Upper lobe of left lung (tissue), 6 donors: ENCODE results near the gene AHNAK. TPM values are rescaled to one million over a fixed set of nuclear protein-coding genes. Genes with fewer than 3 reads are reported as not detected.
A peak's percentile ranks its signal among the peaks of the same experiment; 100 is the strongest.

Experiments used
- ATAC-seq, 2 donors: fragments of 200-7000 bp; cut with Tn5 transposase; one replicate each; pipeline ENCODE4 v1.9.1; 2022; ENCODE audit warnings: mild to moderate bottlenecking in 2 of 2, moderate library complexity in 2 of 2; ENCODE audit not compliant: low FRiP score in 2 of 2
- DNase-seq, 2 donors: peaks; one replicate each; pipeline ENCODE4 v3.0.0-alpha.2; 2019 to 2020
- H3K27ac ChIP-seq, 4 donors: fragments of 200-600 bp; sonication (generic); one replicate each; pipeline ENCODE4 v1.5.1; 2016 to 2019
- H3K27me3 ChIP-seq, 4 donors: fragments of 200-600 bp; sonication (generic); one replicate each; pipeline ENCODE4 v1.5.1; 2017 to 2019
- H3K36me3 ChIP-seq, 4 donors: fragments of 200-600 bp; sonication (generic); one replicate each; pipeline ENCODE4 v1.5.1; 2016 to 2019
- H3K4me1 ChIP-seq, 4 donors: fragments of 200-600 bp; sonication (generic); one replicate each; pipeline ENCODE4 v1.5.1; 2018 to 2019
- H3K4me3 ChIP-seq, 4 donors: fragments of 200-600 bp; sonication (generic); one replicate each; pipeline ENCODE4 v1.5.1; 2017 to 2019; ENCODE audit warnings: mild to moderate bottlenecking in 2 of 4, moderate library complexity in 1 of 4
- H3K9me3 ChIP-seq, 4 donors: fragments of 200-600 bp; sonication (generic); one replicate each; pipeline ENCODE4 v1.5.1; 2018 to 2019
- CTCF ChIP-seq, 6 experiments: fragments of 450-650 bp in 4 of 6; fragments of 200-600 bp in 2 of 6; sonication (generic) in 2 of 6; IDR thresholded peaks; one replicate each; pipeline ENCODE4 v1.5.1; 2016 to 2019; ENCODE audit warnings: antibody characterized with exemption in 6 of 6
- EP300 ChIP-seq, 4 donors: sonication (generic); formaldehyde crosslinking; IDR thresholded peaks; one replicate each; pipeline ENCODE4 v1.5.1; 2017; ENCODE audit warnings: antibody characterized with exemption in 4 of 4, control low read depth in 2 of 4
- POLR2A ChIP-seq, 4 donors: fragments of 450-650 bp; IDR thresholded peaks; one replicate each; pipeline ENCODE4 v1.5.1; 2016 to 2017; ENCODE audit warnings: antibody characterized with exemption in 4 of 4, mild to moderate bottlenecking in 2 of 4
- POLR2AphosphoS5 ChIP-seq, 2 donors: sonication (generic); formaldehyde crosslinking; IDR thresholded peaks; one replicate each; pipeline ENCODE4 v1.5.1; 2017; ENCODE audit warnings: antibody characterized with exemption in 2 of 2
- WGBS, 2 donors: methylation state at CpG; one replicate each; pipeline ENCODE4 v1.1.5; 2017 to 2018; 5-methylcytosine and 5-hydroxymethylcytosine counted together
- total RNA-seq, 6 donors: library from RNA; depleted of rRNA in 4 of 6; stranded (reverse); fragments of >200 nt in 4 of 6; gene quantifications; one replicate each; pipeline versions ENCODE4 v1.1.0 to v1.2.1, GENCODE V29; 2016 to 2021
- donor health status: DM: no; HTN: no; CAD: no; lungs with moderate emphysema.
- donor health status: DM: no; HTN: yes; CAD: no; lungs with severe emphysema.

AHNAK gene
- total RNA-seq: 1,000 to 10,000 TPM in 2 of 6 donors, 100 to 1,000 TPM in 4; 583 to 1,153 (median 829) TPM

GRCh38 chr11:62546244-62546928 is at the start of gene AHNAK:
TSS of gene AHNAK (minus strand) at chr11:62546806. CDS start at chr11:62536098, 10,708 bp downstream.
- peak; percentile 86 to 97 for DNase-seq
- Histone ChIP-seq H3K27ac (peak within 1 kb of the TSS; percentile 96 to 99 (median 98)), H3K36me3 (no peaks in the 10 kb centered on the region), H3K4me3 (peak within 1 kb of the TSS; percentile 85 to 99 (median 92)), H3K27me3 (peaks cover 0 to 4% (median 0%) of the 10 kb centered on the region in 4 donors), H3K4me1 (peaks cover 65 to 82% (median 75%) of the 10 kb centered on the region in 4 donors), H3K9me3 (no peaks in the 10 kb centered on the region)
- peak in 1 of 6 experiments; percentile 7 for TF ChIP-seq CTCF (IDR thresholded peaks at IDR 0.05)
- TF ChIP-seq EP300 (IDR thresholded peaks at IDR 0.05): no peak
- peak; percentile 90 to 95 for TF ChIP-seq POLR2AphosphoS5 (IDR thresholded peaks at IDR 0.05)
- TF ChIP-seq POLR2A (IDR thresholded peaks at IDR 0.05): peak; percentile 78 to 94 (median 92)
- WGBS, 2 donors: 0% methylated on average over 4 to 14 of the region's 69 CpGs
- ATAC-seq: peak; percentile 68 to 82

- DNase-seq (no peak), ATAC-seq (no peak)
- Histone ChIP-seq H3K4me1 (peaks cover 43 to 50% (median 44%) of the 10 kb centered on the region in 4 donors), H3K27me3 (no peaks in the 10 kb centered on the region), H3K36me3 (peaks cover 27 to 51% (median 50%) of the 10 kb centered on the region in 4 donors), H3K4me3 (no peak overlapping the region), H3K9me3 (no peaks in the 10 kb centered on the region), H3K27ac (no peak overlapping the region)
- 88 to 93% methylated on average over 8 of the region's 8 CpGs for WGBS, 2 donors
- TF ChIP-seq CTCF (IDR thresholded peaks at IDR 0.05) (no peak), EP300 (IDR thresholded peaks at IDR 0.05) (no peak), POLR2A (IDR thresholded peaks at IDR 0.05) (no peak), POLR2AphosphoS5 (IDR thresholded peaks at IDR 0.05) (no peak)
These were observed 48.5 kb upstream of the AHNAK start for GRCh38 chr11:62595124-62595523.

- Histone ChIP-seq H3K9me3 (no peaks in the 10 kb centered on the region), H3K27me3 (no peaks in the 10 kb centered on the region), H3K4me3 (no peak overlapping the region), H3K27ac (peak overlapping the region in 2 of 4 donors; percentile 94 to 97), H3K4me1 (peaks cover 30 to 46% (median 34%) of the 10 kb centered on the region in 4 donors), H3K36me3 (peaks cover 27 to 55% (median 52%) of the 10 kb centered on the region in 4 donors)
- DNase-seq (peak in 1 of 2 donors; percentile 87), ATAC-seq (peak; percentile 31 to 54)
- WGBS, 2 donors: 57 to 59% methylated on average over 12 to 13 of the region's 13 CpGs
- TF ChIP-seq POLR2AphosphoS5 (IDR thresholded peaks at IDR 0.05) (no peak), POLR2A (IDR thresholded peaks at IDR 0.05) (no peak), CTCF (IDR thresholded peaks at IDR 0.05) (peak; percentile 40 to 64 (median 51)), EP300 (IDR thresholded peaks at IDR 0.05) (no peak)
These were observed 46.9 kb upstream of the AHNAK start for GRCh38 chr11:62593434-62594044.

GRCh38 chr11:62592989-62593421 is 46.4 kb upstream of the AHNAK start:
- no peak for TF ChIP-seq EP300 (IDR thresholded peaks at IDR 0.05)
- TF ChIP-seq POLR2AphosphoS5 (IDR thresholded peaks at IDR 0.05): no peak
- no peak for TF ChIP-seq POLR2A (IDR thresholded peaks at IDR 0.05)
- TF ChIP-seq CTCF (IDR thresholded peaks at IDR 0.05): no peak
- peaks cover 29 to 55% (median 49%) of the 10 kb centered on the region in 4 donors for H3K36me3 ChIP-seq
- peak overlapping the region; percentile 94 to 97 (median 95) for H3K27ac ChIP-seq
- no peak overlapping the region for H3K4me3 ChIP-seq
- H3K4me1 ChIP-seq: peaks cover 28 to 43% (median 31%) of the 10 kb centered on the region in 4 donors
- 74 to 79% methylated on average over 8 of the region's 8 CpGs for WGBS, 2 donors
- ATAC-seq (no peak), DNase-seq (no peak)
- no peaks in the 10 kb centered on the region for H3K9me3 ChIP-seq
- no peaks in the 10 kb centered on the region for H3K27me3 ChIP-seq
